IMR-90 (cell line): ENCODE results near the gene CXCL3. TPM values are rescaled to one million over a fixed set of nuclear protein-coding genes. Genes with fewer than 3 reads are reported as not detected.

Experiments used
- ATAC-seq: fragments of 200-7000 bp; cut with Tn5 transposase; 2 replicates; pipeline ENCODE4 v1.9.1; 2020; ENCODE audit warnings: low read depth, mild to moderate bottlenecking, moderate library complexity
- BruUV-seq: library from RNA; stranded (reverse); fragments of 400-500 nt; replicated peaks from 2 replicates; lab custom pipeline; 2021; lab: Mats Ljungman, UMichigan
- CTCF ChIA-PET: fragments of 300-600 bp; formaldehyde crosslinking; extraction: SDS; loops from one replicate; lab custom pipeline; 2021; ENCODE audit warnings: antibody characterized with exemption; lab: Yijun Ruan, JAX
- POLR2A ChIA-PET: fragments of 300-600 bp; sonication (Branson Sonifier 250); formaldehyde crosslinking; loops from one replicate; lab custom pipeline; 2022; ENCODE audit warnings: antibody characterized with exemption; ENCODE audit not compliant: unreplicated experiment; lab: Charles Lee
- DNase-seq: peaks from one replicate; pipeline ENCODE4 v3.0.0; 2013
- H2AFZ ChIP-seq: replicated peaks from 2 replicates; pipeline ENCODE3; 2013; ENCODE audit warnings: low read length, mild to moderate bottlenecking; ENCODE audit not compliant: poor library complexity
- H2AK5ac ChIP-seq: 2 replicates; pipeline ENCODE4 v1.6.1; 2013; ENCODE audit warnings: low read depth, low read length, inconsistent platforms
- H2AK9ac ChIP-seq: replicated peaks from 2 replicates; pipeline ENCODE3; 2013; ENCODE audit warnings: mild to moderate bottlenecking, low read depth, low read length, moderate library complexity; ENCODE audit not compliant: poor library complexity
- H2BK120ac ChIP-seq: 2 replicates; pipeline ENCODE4 v1.6.1; 2013; ENCODE audit warnings: low read depth, low read length, inconsistent platforms
- H2BK15ac ChIP-seq: 3 replicates; pipeline ENCODE4 v1.6.1; 2013; ENCODE audit warnings: low read depth, low read length, inconsistent platforms
- H2BK20ac ChIP-seq: 2 replicates; pipeline ENCODE4 v1.6.1; 2013; ENCODE audit warnings: low read depth, mild to moderate bottlenecking, inconsistent platforms, low read length, moderate library complexity
- H2BK5ac ChIP-seq: 2 replicates; pipeline ENCODE4 v1.6.1; 2013; ENCODE audit warnings: mild to moderate bottlenecking, low read depth, low read length, inconsistent platforms; ENCODE audit not compliant: poor library complexity, severe bottlenecking
- H3K14ac ChIP-seq: replicated peaks from 2 replicates; pipeline ENCODE4 v1.6.1; 2013; ENCODE audit warnings: low read depth, low read length, inconsistent platforms
- H3K18ac ChIP-seq: 2 replicates; pipeline ENCODE4 v1.6.1; 2013; ENCODE audit warnings: low read depth, low read length, control low read depth
- H3K23ac ChIP-seq: 2 replicates; pipeline ENCODE4 v1.6.1; 2013; ENCODE audit warnings: low read depth, low read length, inconsistent platforms
- H3K27ac ChIP-seq: 2 replicates; pipeline ENCODE4 v1.5.1; 2013; ENCODE audit warnings: mild to moderate bottlenecking, control low read depth, low read length; ENCODE audit not compliant: insufficient read depth
- H3K27me3 ChIP-seq: 2 replicates; pipeline ENCODE4 v1.6.1; 2013; ENCODE audit warnings: low read length; ENCODE audit not compliant: control insufficient read depth, insufficient read depth
- H3K36me3 ChIP-seq: 2 replicates; pipeline ENCODE4 v1.6.1; 2013; ENCODE audit warnings: low read length, mixed read lengths; ENCODE audit not compliant: control insufficient read depth, insufficient read depth
- H3K4ac ChIP-seq: 2 replicates; pipeline ENCODE4 v1.6.1; 2013; ENCODE audit warnings: low read depth, low read length, inconsistent platforms
- H3K4me1 ChIP-seq: 2 replicates; pipeline ENCODE4 v1.6.1; 2013; ENCODE audit warnings: low read length, mixed read lengths; ENCODE audit not compliant: control insufficient read depth, insufficient read depth
- H3K4me2 ChIP-seq: 2 replicates; pipeline ENCODE4 v1.6.1; 2013; ENCODE audit warnings: low read depth, mild to moderate bottlenecking, control low read depth, low read length, moderate library complexity
- H3K4me3 ChIP-seq: 2 replicates; pipeline ENCODE4 v1.5.1; 2013; ENCODE audit warnings: low read depth, mild to moderate bottlenecking, control low read depth, low read length, moderate library complexity; ENCODE audit not compliant: insufficient read depth
- H3K56ac ChIP-seq: 2 replicates; pipeline ENCODE4 v1.6.1; 2013; ENCODE audit warnings: low read length, inconsistent platforms; ENCODE audit not compliant: insufficient read depth; ENCODE audit errors: extremely low read depth
- H3K79me1 ChIP-seq, 2 experiments: 2 replicates each; pipeline ENCODE4 v1.6.1; 2013; ENCODE audit warnings: low read length in 2 of 2, inconsistent platforms in 1 of 2, low read depth in 1 of 2
- H3K9ac ChIP-seq: 2 replicates; pipeline ENCODE4 v1.6.1; 2013; ENCODE audit warnings: low read depth, low read length, control low read depth
- H3K9me1 ChIP-seq: 2 replicates; pipeline ENCODE4 v1.6.1; 2013; ENCODE audit warnings: low read length, inconsistent platforms; ENCODE audit not compliant: insufficient read depth
- H3K9me3 ChIP-seq: 2 replicates; pipeline ENCODE4 v1.6.1; 2013; ENCODE audit warnings: low read length; ENCODE audit not compliant: control insufficient read depth, insufficient read depth
- H4K20me1 ChIP-seq: 2 replicates; pipeline ENCODE4 v1.6.1; 2013; ENCODE audit warnings: low read length, inconsistent platforms; ENCODE audit not compliant: insufficient read depth
- H4K5ac ChIP-seq: 2 replicates; pipeline ENCODE4 v1.6.1; 2013; ENCODE audit warnings: mild to moderate bottlenecking, low read depth, low read length, control low read depth
- H4K8ac ChIP-seq, 2 experiments: 2 replicates each; pipeline ENCODE4 v1.6.1; 2013; ENCODE audit warnings: low read depth in 2 of 2, low read length in 2 of 2, control low read depth in 1 of 2, inconsistent platforms in 1 of 2
- H4K91ac ChIP-seq: 2 replicates; pipeline ENCODE4 v1.6.1; 2013; ENCODE audit warnings: low read depth, low read length, inconsistent platforms; ENCODE audit not compliant: insufficient read depth
- CEBPB ChIP-seq: IDR thresholded peaks from 2 replicates; pipeline ENCODE4 v1.6.1; 2012; ENCODE audit warnings: low read depth, low read length, improper control_type of control experiment
- CHD1 ChIP-seq: IDR thresholded peaks from 2 replicates; pipeline ENCODE4 v1.6.1; 2012; ENCODE audit warnings: low read depth, low read length, improper control_type of control experiment
- CTCF ChIP-seq: conservative IDR thresholded peaks from 2 replicates; pipeline ENCODE4 v1.5.1; 2012; ENCODE audit warnings: mild to moderate bottlenecking, low read depth, low read length, improper control_type of control experiment
- ELK1 ChIP-seq: fragments of 150-350 bp; IDR thresholded peaks from 2 replicates; pipeline ENCODE4 v1.6.1; 2016; ENCODE audit warnings: low read depth, mild to moderate bottlenecking, low read length, moderate library complexity, borderline replicate concordance
- FOS ChIP-seq: fragments of 150-350 bp; IDR thresholded peaks from 2 replicates; pipeline ENCODE4 v1.6.1; 2016; ENCODE audit warnings: low read depth, low read length
- MAZ ChIP-seq: IDR thresholded peaks from 2 replicates; pipeline ENCODE4 v1.6.1; 2012; ENCODE audit warnings: low read depth, mild to moderate bottlenecking, low read length, improper control_type of control experiment, moderate library complexity, borderline replicate concordance
- NFE2L2 ChIP-seq: fragments of 150-350 bp; IDR thresholded peaks from 2 replicates; pipeline ENCODE4 v1.6.1; 2016; ENCODE audit warnings: low read depth, mild to moderate bottlenecking, low read length
- RAD21 ChIP-seq: IDR thresholded peaks from 2 replicates; pipeline ENCODE4 v1.6.1; 2012; ENCODE audit warnings: low read length, improper control_type of control experiment
- WGBS, 2 experiments: methylation state at CpG; one replicate each; pipeline versions ENCODE4 v1.1.5 to v1.1.7; 2013; ENCODE audit warnings: missing lambda C conversion rate in 2 of 2; ENCODE audit not compliant: insufficient read length in 1 of 2; ENCODE audit errors: extremely low coverage in 2 of 2; 5-methylcytosine and 5-hydroxymethylcytosine counted together
- dilution Hi-C: fragments of 300-500 bp; cut with HindIII; formaldehyde crosslinking; loops from one replicate; pipeline ENCODE4 v1.14.3; 2018; ENCODE audit warnings: low sequenced_read_pairs; ENCODE audit not compliant: unreplicated experiment
- in situ Hi-C: fragments of 300-500 bp; cut with MboI; formaldehyde crosslinking; loops from 3 replicates; pipeline ENCODE4 v1.14.3; 2019; ENCODE audit warnings: low sequenced_read_pairs, inconsistent platforms, mixed read lengths
- intact Hi-C: fragments of 100-400 bp; cut with micrococcal nuclease; formaldehyde crosslinking; loops from 2 replicates; pipeline ENCODE4 v1.10.0; 2022
- polyA plus RNA-seq, 3 experiments: library from polyadenylated mRNA; depleted of rRNA; stranded (reverse); fragments of >200 nt; gene quantifications; 2 replicates each; pipeline ENCODE4 v1.2.3, GENCODE V29; 2012; ENCODE audit warnings: low replicate concordance in 1 of 3
- total RNA-seq: library from RNA; depleted of rRNA; stranded (reverse); fragments of >200 nt; gene quantifications from 2 replicates; pipeline ENCODE4 v1.2.3, GENCODE V29; 2012

Gene CXCL3
- total and polyA plus RNA-seq, 2 of the 4 experiments (the other 2 are of a cell fraction), result 0.18 to 0.74 TPM

GRCh38 chr4:73988061-73988460, 50.4 kb downstream of the CXCL3 start, which contains the start of gene PPBP:
TSS of gene PPBP (minus strand) at chr4:73988190. CDS start at chr4:73988103, 87 bp downstream.
- H3K23ac ChIP-seq, result no peak within 1 kb of the TSS
- H2BK20ac ChIP-seq, result no peak within 1 kb of the TSS
- H4K5ac ChIP-seq, result no peak within 1 kb of the TSS
- H3K4ac ChIP-seq, result no peak within 1 kb of the TSS
- POLR2A ChIA-PET, result no interaction called here
- DNase-seq (no peak), ATAC-seq (no peak)
- dilution Hi-C loops, result no loop called here
- no peaks in the 10 kb centered on the region for H3K9me3 ChIP-seq
- H3K4me1 ChIP-seq, result no peaks in the 10 kb centered on the region
- H3K9ac ChIP-seq, result no peak within 1 kb of the TSS
- no peaks in the 10 kb centered on the region for H4K20me1 ChIP-seq
- H3K56ac ChIP-seq, result no peak within 1 kb of the TSS
- no peaks in the 10 kb centered on the region for H3K79me1 ChIP-seq
- no peak within 1 kb of the TSS for H4K8ac ChIP-seq
- no peaks in the 10 kb centered on the region; the same call in 1 of the 2 replicates for H3K9me1 ChIP-seq
- no peak within 1 kb of the TSS for H3K4me3 ChIP-seq
- H2AFZ ChIP-seq, result no peak within 1 kb of the TSS
- CTCF ChIA-PET, result no interaction called here
- H3K27me3 ChIP-seq, result peaks cover 8% of the 10 kb centered on the region
- no peak within 1 kb of the TSS for H3K4me2 ChIP-seq
- intact Hi-C loops, result no loop called here
- H2AK9ac ChIP-seq, result no peak within 1 kb of the TSS
- H3K36me3 ChIP-seq, result no peaks in the 10 kb centered on the region
- H3K27ac ChIP-seq, result no peak within 1 kb of the TSS
- WGBS, 2 experiments, result no CpG with 5 or more reads among the region's 2 CpGs
- no peak within 1 kb of the TSS for H2BK120ac ChIP-seq
- no peak within 1 kb of the TSS for H2BK15ac ChIP-seq
- TF ChIP-seq MAZ, result no peak
- TF ChIP-seq RAD21, result no peak
- TF ChIP-seq CHD1, result no peak
- TF ChIP-seq FOS, result no peak
- no peak for TF ChIP-seq CTCF
- no peak for TF ChIP-seq CEBPB
- TF ChIP-seq ELK1, result no peak
- no peak for TF ChIP-seq NFE2L2
- no peak within 1 kb of the TSS for H2AK5ac ChIP-seq
- no peak within 1 kb of the TSS for H3K18ac ChIP-seq
- in situ Hi-C loops, result no loop called here
- no peak within 1 kb of the TSS for H2BK5ac ChIP-seq
- BruUV-seq, result no TSS peak
- H4K91ac ChIP-seq, result no peak within 1 kb of the TSS
- no peak within 1 kb of the TSS for H3K14ac ChIP-seq
